GM03348 (cell line): ENCODE data around the gene ARHGEF7.

Experiments
- DNase-seq: peaks from one replicate; pipeline ENCODE4 v3.0.0; 2012; ENCODE audit warnings: low spot score

The ARHGEF7 gene

DNA sequence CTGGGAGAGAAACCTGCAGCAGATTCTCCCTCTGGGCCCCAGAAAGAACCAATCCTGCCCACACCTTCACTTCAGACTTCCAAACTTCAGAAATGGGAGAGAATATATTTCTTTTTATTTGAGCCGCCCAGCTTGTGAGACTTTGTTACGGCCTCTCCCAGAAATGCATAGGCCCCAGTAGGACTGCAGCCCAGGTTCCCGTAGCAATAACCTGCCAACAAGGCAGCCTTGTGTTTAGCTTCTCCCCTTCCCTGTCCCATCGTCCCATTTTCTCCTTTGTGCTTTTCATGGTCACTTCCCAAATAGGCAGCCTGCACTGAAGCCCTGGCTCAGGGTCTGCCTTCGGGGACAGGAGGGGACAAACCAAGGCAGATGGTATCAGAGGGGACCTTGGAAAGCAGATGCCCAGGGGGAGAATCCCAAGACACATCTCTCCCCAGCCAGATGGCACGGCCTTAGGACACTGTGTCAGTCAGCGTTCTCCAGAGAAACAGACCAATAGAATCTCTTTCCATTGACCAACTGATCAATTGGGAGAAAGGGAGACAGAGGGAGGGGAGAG, 3.7 kb upstream of the ARHGEF7 start:
- no peak for DNase-seq

GRCh38 chr13:111112196-111112595, 2.9 kb upstream of the ARHGEF7 start:
- DNase-seq = no peak

DNA sequence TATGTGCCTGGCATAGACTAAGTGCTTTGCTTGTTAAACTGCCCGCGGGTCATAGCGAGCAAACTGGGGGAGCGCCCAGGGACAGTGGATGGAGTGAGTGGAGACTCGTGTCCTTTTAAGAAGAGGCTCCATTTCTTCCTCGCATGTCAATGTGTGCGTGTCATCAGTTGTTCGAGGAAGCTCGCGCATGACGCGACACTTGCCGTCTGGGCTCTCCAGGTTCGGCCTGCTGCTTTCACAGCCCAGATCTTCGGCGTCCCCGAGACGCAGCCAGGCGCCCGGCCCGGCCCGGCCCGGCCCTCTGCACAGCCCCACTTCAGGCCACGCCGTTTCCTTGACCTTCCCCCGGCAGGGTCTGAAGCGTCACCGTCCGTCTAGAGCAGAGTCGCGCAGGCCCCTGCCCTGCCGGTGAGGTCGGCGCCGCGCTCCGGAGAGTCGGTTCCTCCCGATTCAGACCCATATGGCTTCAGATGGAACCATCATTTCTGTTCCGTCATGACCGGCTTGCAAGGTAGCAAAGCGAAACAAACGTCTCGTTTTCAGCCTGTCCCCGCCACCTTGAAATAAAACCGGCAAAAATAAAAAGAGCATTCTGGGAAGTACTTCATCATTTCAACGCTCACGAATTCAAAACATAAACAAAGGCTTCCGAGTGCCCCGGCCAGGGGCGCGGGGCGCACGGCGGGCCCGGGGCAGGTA, 599 bp upstream of the ARHGEF7 start:
- DNase-seq = peak; percentile 50

GRCh38 chr13:111115965-111116521, 933 bp downstream of the ARHGEF7 start:
- DNase-seq = peak; percentile 86

DNA sequence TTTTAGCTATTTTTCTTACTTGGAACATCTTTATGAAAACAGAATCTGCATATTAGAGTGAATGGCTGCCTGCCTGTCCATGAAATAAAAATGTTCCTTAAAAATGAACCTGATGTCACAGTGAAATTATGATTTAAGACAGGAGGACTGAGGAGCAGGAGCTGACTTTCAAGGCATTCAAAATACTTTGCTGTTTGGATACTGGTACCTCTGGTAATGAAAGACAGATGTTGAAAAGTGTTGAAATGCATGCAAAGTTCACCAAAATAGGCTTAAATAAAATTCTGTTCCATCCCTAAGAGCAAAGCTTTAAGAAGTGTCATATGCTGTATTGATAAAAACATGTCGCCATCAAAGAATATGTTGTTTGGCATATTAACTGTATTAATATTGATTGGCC, 1.7 kb downstream of the ARHGEF7 start:
- DNase-seq = peak; percentile 53

DNA sequence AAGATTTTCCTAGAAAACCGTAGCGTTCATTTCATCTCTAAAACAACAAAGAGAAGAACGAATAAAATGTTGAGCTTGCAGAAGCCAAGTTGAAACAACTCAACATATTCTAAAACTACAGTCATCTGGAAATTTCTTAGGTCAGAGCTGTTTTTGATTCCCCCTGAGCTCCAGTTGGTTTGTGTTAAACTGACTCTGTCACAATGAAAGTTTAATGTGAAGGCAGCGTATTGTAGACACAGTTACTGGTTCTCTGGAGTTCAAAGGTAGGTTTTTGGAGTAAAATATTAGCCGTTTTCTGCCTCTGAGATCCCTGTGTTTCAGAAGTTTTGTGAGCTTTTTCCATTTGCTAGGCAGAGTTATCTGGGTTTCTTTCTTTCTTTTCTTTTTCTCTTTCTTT, 2.2 kb downstream of the ARHGEF7 start:
- no peak for DNase-seq

DNA sequence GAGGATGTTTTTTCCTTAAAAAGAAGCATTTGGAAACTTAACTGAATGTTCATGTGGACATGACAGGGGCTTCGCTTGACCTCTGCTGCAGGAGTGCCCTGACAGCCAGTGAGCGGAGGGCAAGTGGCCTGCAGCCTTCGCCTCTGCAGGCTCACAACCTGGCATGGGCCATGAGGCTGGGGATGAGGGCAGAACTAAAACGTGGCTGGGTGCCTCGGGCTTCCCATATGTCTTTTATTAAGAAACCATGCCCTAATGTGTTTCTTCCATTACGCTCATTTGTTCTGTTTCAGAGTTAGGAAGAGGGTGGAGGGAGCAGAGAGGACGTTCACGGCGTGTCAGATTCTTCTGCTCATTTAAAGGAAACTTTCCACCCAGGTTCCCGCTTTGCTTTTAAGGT, 2.9 kb downstream of the ARHGEF7 start:
- peak; percentile 21 for DNase-seq

DNA sequence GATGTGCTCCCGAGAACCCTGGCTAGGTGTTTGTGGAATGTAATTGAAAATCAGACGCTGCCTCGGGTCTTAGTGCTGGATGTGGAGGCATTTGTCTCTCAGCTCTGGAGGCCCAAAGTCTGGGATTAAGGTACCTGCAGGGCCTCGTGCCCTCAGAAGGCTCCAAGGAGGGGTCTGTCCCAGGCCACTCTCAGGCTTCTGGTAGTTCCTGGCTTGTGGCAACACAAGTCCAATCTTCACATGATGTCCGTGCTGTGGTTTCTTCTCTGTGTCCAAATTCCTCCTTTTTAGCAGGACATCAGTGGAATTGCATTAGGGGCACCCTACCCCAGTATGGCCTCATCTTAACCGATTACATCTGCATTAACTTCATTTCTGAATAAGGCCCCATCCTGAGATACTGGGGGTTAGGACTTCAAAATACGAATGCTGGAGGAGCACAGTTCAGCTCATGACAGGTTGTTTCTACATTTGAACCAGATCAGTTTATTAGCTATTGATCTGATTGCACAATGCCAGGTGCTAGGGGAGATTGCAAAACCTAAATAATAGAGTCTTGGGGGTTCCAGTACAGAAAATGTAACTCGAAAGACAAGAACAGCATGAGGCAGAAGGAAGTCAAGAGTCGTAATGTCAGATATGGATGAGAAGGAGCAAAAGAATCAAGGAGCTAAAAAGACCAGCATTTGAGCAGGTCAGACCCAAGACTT, 3.9 kb downstream of the ARHGEF7 start:
- no peak for DNase-seq

DNA sequence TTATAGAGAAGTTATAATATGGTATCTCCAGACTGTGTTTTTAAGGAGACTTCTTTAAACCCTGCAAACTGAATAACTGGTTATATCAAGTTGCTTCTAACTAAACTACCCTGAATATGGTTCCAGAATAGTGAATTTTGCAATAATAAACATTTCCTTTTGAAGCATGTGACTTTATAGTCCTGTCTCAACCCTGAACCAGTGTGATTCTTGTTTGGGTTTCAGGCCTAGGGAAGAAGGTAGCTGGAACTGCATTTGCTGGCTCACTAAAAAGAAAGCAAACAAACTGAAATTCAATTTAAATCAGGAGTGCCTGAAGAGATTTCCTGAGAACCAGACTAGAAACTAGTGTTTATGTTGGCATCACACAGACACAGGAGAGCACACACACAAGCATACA, 4.9 kb downstream of the ARHGEF7 start:
- DNase-seq = no peak

DNA sequence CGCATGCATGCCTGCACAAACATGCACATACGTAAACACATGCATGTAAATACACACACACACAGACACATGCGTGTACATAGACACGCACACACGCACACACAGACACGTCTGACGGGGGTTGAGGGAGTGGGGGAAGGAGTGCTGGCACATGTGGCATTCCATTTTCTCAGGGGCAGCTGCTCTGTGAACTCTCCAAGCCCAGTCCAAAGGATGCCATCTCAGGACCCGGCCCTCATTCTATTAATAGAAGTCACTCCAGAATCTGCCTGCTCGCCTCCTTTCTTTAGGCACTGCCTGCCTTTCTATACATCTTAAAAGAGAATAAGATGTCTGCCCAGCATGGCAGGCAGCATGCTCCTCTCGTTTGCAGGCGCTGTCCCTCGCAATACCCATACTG, 5.3 kb downstream of the ARHGEF7 start:
- DNase-seq = no peak

GRCh38 chr13:111120913-111121312, 5.8 kb downstream of the ARHGEF7 start:
- no peak for DNase-seq

DNA sequence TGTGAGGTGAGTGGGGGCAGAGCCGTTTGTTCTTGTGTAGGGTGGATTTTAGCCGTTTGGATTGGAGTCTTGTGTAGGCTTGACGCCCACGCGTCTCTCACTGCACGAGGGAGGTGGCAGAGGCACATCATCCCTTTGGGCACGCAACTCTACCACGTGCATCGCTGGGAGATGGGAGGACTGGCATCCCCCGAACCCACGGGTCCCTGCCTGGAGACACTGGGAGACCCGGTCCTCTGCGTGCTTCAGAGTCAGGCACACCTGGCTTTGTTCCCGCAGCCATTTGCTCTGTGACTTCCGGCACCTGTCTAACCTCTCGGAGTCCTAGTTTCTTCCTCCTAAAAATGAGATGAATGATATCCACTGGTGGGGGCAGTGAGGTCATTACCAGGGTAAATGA, 6.4 kb downstream of the ARHGEF7 start:
- no peak for DNase-seq

- DNase-seq = no peak
Observed at GRCh38 chr13:111122056-111122455, 6.9 kb downstream of the ARHGEF7 start.

GRCh38 chr13:111122631-111123030, 7.5 kb downstream of the ARHGEF7 start:
- no peak for DNase-seq

DNA sequence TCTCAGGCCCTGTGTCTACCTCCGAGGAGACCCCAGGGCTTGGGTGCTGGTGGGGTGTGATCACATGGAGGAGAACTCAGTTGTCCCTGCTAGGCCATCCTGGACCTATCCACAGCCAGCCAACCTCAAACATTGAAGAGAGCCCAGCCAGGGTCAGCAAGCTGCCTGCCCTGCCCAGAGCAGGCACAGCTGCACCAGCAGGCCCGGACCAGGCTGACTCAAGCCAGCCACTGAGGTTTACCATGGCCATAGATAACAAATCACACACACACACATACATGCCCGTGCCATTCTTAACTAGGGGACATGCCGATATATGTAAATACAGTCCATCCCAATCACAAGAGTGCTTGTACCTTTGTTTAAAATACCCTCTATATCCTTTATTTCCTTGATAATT, 8.1 kb downstream of the ARHGEF7 start:
- DNase-seq = no peak

- DNase-seq = no peak
Observed at GRCh38 chr13:111123649-111124048, 8.5 kb downstream of the ARHGEF7 start.

- DNase-seq = no peak
Observed at GRCh38 chr13:111126509-111126908, 11.4 kb downstream of the ARHGEF7 start.

DNA sequence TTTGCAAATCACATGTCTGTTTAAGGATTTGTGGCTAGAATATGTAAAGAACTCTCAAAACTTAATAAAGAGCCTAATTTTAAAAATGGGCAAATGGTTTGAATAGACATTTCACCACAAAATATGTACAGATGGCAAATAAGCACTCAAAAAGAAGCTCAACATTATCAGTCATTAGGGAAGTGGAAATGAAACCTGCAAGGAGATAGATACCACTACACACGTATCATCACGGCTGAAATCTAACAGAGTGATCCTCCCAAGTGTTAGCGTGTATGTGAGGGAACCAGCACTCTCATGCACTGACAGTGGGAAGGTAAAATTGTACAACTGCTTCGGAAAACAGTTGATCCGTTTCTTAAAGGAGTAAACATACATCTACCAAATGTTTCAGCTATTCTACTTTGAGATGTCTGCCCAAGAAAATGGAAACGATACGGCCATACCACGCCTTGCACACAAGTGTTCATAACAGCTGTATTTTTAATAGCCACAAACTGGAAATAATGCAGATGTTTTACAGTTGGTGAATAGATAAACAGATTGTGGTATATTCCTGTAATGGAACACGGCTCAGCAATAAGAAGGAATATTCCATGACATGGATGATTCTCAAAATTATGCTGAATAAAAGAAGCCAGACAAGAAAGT, 14.5 kb downstream of the ARHGEF7 start:
- DNase-seq = no peak

DNA sequence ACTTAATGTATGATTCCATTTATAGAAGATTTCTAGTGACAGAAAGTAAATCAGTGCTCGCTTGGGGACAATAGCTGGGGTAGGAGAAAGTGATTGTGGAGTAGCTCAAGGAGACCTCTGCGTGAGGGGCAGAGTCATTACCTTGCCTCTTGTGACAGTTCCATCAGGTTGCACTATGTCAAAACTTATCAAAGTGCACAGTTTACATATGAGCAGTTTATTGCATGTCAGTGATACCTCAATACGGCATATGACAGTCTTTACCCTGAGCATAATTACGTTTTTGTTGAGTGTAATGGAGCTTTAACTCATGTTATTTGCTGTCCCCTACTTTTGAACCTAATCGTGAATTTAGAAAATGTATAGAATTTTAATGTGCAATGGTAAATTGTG, 15.0 kb downstream of the ARHGEF7 start:
- no peak for DNase-seq

DNA sequence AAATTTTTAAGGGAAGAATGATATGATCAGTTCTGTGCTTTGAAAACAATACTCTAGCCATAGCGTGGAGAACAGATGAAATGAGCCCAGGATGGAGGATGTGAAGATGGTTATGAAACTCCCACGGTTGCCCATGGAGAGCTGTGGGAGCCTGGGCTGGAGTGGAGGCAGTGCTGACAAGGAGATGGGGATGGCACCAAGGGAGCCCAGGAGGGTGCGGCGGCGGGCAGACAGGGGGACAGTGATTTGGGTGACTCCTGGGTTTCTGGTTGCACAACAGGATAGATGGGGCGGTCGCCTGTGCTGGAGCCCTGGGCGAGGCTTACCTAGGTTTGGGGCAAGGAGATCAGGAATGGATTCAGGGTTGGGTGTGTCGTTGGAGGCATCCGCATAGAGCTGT, 15.9 kb downstream of the ARHGEF7 start:
- no peak for DNase-seq

DNA sequence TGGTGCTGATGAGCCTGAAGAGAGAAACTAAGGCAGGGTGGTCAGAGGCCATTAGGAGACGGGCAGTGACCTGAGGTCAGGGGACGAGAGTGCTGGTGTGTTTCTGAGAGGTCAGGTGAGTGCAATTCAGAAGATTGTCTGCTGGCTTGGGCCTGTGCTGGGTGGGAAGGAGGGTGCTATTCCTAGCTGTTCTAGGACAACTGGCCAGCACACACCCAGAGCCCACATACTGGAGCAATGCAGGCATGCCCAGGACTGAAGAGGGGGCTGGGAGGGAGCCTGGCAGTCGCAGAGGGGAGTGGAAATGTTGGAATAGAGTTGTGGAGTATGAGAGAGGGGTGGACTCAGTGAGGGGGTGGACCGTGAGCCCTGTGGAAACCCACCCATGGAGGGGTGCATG, 16.5 kb downstream of the ARHGEF7 start:
- no peak for DNase-seq

DNA sequence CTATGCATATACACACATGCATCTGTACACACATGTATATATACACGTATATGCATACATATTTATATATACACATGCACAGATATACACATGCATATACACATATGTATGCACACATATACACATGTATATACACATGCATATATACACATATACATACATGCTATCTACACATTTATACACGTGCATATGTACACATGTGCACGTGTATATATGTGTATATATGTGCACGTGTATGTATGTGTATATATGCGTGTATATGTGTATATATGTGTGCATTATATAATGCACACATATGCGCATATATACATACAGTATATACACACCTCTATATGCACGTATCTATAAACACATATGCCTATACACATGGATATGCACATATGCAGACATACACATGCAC, 17.8 kb downstream of the ARHGEF7 start:
- no peak for DNase-seq

- DNase-seq = no peak
Observed at GRCh38 chr13:111139452-111139851, 24.3 kb downstream of the ARHGEF7 start.
